ENCODE measurements around the gene INTS3.
A peak's percentile ranks its signal among the peaks of the same experiment; 100 is the strongest.

Gene INTS3

DNA sequence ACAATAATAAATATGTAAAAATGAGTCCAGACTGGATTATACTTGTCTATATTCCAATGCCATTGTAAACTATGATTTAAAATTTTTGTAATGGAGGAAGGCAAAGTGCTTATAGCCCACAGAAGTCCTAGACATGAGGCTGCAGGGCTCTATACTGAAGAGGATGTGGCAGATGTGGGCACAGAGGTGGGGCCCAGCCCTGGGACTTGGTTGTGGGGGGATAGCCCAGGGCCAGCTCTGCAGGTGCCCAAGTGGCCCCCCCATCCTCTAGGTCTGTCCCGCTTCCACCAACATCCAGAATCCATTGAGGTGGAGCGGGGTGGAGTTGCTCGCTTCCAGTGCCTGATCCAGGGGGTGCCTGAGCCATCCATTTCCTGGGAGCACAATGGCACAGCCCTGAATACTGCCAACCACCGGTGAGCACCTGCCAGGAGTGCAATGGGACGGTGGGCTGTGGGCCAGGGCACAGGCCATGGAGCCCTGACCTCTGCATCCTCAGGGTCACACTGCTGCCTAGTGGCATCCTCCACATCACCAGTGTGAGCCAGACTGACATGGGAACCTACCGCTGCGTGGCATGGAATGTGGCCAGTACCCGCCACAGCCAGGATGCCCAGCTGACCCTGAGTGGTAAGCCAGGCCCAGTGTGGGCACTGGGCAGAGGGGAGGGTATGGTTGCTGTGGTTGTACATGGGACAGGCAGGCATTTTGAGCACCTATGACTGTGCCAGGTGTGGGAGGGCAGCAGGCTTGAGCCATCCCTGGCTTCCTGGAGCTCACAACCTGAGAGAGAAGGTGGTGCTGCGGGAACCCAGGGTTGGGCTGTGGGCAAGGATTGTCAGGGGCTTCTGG lies 68.3 kb downstream of the INTS3 start:
- H3K27ac ChIP-seq (ENCODE audit: insufficient read depth, low read length, poor library complexity, severe bottlenecking): no peak overlapping the region
- H3K4me1 ChIP-seq (ENCODE audit: control insufficient read depth, insufficient read depth, low read length, poor library complexity, severe bottlenecking): no peaks in the 10 kb centered on the region
- no peak for DNase-seq

DNA sequence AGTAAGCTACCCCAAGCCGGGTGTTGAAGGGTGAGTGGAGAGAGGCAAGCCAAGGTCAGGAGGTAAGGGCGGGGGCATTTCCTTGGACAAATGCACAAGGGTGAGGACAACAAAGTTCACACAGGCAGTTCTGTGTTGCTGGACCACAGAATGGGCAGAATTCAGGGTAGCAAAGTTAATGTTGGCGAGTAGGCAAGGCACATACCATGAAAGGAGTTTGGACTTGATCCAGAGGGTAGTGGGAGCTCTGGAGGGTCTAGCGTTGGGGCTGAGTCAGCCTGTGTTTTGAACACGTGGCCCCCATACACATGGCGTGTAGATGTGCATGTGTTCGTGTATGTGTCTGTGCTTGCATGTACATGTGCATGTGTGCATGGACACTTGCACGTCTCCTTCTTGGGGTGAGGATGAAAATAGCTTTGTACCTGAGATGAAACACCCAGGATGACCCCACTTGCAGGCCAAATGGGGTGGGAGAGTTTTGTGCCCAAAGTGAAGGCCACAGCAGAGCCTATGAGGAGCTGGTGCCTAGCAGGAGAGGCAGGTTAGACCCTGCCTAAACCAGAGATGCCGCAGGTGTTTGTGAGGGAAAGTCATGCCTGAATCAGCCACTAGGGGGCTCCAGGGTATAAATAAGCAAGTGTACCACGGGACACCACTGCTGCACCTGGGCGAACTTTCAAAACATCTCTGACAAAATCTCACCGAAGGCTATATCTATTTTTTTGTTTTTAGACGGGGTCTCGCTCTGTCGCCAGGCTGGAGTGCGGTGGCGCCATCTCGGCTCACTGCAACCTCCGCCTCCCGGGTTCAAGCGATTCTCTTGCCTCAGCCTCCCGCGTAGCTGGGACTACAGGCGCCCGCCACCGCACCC lies 69.2 kb downstream of the INTS3 start:
- no peak overlapping the region for H3K4me3 ChIP-seq (ENCODE audit: insufficient read depth, low read depth, low read length, poor library complexity, severe bottlenecking)
- DNase-seq: peak; percentile 59 to 76 (median 62)
- no peaks in the 10 kb centered on the region for H3K36me3 ChIP-seq (ENCODE audit: control insufficient read depth, insufficient read depth, low read length)
- H3K4me1 ChIP-seq (ENCODE audit: control insufficient read depth, insufficient read depth, low read length, poor library complexity, severe bottlenecking): no peaks in the 10 kb centered on the region
- no peaks in the 10 kb centered on the region for H3K9me3 ChIP-seq (ENCODE audit: control insufficient read depth, low read length)
- H3K27me3 ChIP-seq (replicated peaks; ENCODE audit: control insufficient read depth, insufficient read depth, low read length, poor library complexity, severe bottlenecking): no peaks in the 10 kb centered on the region
- no peak overlapping the region for H3K27ac ChIP-seq (ENCODE audit: insufficient read depth, low read length, poor library complexity, severe bottlenecking)

More for the DNA sequence above, 68.3 kb downstream of the INTS3 start:
- Histone ChIP-seq H3K36me3 (ENCODE audit: control insufficient read depth, insufficient read depth, low read length) (no peaks in the 10 kb centered on the region), H3K4me3 (ENCODE audit: insufficient read depth, low read depth, low read length, poor library complexity, severe bottlenecking) (no peak overlapping the region), H3K9me3 (ENCODE audit: control insufficient read depth, low read length) (no peaks in the 10 kb centered on the region), H3K27me3 (replicated peaks; ENCODE audit: control insufficient read depth, insufficient read depth, low read length, poor library complexity, severe bottlenecking) (no peaks in the 10 kb centered on the region)

DNA sequence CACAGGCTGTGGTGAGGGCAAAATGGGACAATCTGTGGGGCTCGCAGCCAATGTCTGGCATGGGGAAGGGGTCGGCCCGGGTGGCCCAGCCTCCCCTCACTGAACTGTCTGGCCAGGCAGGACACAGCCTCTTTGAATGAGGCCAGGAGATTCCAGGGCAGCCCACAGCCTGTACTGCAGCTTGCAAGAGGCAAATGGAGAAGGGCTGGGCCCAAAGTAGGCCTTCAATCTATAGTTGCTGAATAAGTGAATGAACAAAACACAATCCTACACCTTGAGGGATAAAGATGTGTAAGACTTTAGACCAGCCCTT lies 70.6 kb downstream of the INTS3 start:
- H3K27ac ChIP-seq (ENCODE audit: insufficient read depth, low read length, poor library complexity, severe bottlenecking): no peak overlapping the region
- H3K4me3 ChIP-seq (ENCODE audit: insufficient read depth, low read depth, low read length, poor library complexity, severe bottlenecking): no peak overlapping the region
- H3K36me3 ChIP-seq (ENCODE audit: control insufficient read depth, insufficient read depth, low read length): no peaks in the 10 kb centered on the region
- no peaks in the 10 kb centered on the region for H3K27me3 ChIP-seq (replicated peaks; ENCODE audit: control insufficient read depth, insufficient read depth, low read length, poor library complexity, severe bottlenecking)
- H3K9me3 ChIP-seq (ENCODE audit: control insufficient read depth, low read length): no peaks in the 10 kb centered on the region
- no peaks in the 10 kb centered on the region for H3K4me1 ChIP-seq (ENCODE audit: control insufficient read depth, insufficient read depth, low read length, poor library complexity, severe bottlenecking)
- DNase-seq: no peak

DNA sequence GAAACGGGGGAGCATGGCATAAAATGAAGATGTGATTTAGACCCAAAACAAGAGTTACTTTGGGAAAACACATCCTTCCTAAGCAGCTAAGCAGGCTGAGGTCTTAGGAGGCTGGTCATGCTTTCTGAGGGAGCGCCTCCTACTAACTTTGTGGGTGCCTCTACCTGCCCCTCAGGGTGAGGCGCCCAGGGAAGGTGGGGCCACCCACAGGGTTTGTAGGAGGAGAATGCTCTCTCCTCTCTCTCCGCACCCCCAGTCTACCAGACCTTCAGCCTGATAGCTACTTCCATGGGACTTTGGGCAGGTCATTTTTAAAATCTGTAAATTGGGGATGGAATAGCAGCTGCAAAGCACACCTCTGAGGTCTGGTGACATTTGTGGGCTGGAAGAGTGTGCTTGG lies 71.2 kb downstream of the INTS3 start:
- H3K9me3 ChIP-seq (ENCODE audit: control insufficient read depth, low read length): no peaks in the 10 kb centered on the region
- H3K4me1 ChIP-seq (ENCODE audit: control insufficient read depth, insufficient read depth, low read length, poor library complexity, severe bottlenecking): no peaks in the 10 kb centered on the region
- H3K27ac ChIP-seq (ENCODE audit: insufficient read depth, low read length, poor library complexity, severe bottlenecking): no peak overlapping the region
- H3K27me3 ChIP-seq (replicated peaks; ENCODE audit: control insufficient read depth, insufficient read depth, low read length, poor library complexity, severe bottlenecking): no peaks in the 10 kb centered on the region
- no peak overlapping the region for H3K4me3 ChIP-seq (ENCODE audit: insufficient read depth, low read depth, low read length, poor library complexity, severe bottlenecking)
- no peaks in the 10 kb centered on the region for H3K36me3 ChIP-seq (ENCODE audit: control insufficient read depth, insufficient read depth, low read length)
- no peak for DNase-seq

DNA sequence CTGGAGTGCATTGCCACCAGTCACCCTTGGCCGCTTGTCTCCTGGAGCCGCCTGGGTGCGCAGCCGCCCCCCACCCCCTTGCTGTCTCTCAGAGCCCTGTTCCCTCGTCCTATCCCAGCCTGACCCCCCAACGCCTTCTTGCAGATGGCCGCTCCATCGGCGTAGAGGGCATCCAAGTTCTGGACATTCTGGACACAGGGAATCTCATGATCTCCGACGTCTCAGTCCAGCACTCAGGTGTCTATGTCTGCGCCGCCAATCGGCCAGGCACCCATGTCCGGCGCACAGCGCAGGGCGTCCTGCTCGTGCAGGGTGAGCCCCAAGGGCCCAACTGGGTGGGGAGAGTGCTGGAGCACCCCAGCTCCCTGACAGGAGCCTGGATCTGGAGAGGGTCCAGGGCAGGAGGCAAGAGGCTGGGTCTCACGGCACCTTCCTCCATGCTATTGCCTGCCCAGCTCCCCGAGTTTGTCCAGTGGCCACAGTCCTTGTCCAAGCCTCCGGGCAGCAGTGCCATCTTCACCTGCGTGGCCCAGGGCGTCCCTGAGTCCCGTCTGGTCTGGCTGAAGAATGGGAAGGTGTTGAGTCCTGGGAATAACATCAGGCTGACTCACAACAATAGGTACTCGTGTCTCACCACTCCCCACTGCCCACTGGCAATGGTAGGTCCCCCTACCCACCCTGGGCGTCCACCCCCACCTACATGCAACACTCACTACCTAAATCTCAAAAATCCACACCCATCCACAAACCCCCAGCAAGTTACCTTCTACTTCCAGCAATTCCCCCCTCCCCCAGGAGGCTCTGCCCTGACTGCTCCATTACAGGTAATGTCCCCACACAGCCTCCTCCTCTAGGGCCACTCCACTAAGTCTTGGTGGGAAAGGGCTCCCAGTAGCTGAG lies 72.0 kb downstream of the INTS3 start:
- no peak overlapping the region for H3K27ac ChIP-seq (ENCODE audit: insufficient read depth, low read length, poor library complexity, severe bottlenecking)
- no peaks in the 10 kb centered on the region for H3K36me3 ChIP-seq (ENCODE audit: control insufficient read depth, insufficient read depth, low read length)
- DNase-seq: no peak
- H3K4me3 ChIP-seq (ENCODE audit: insufficient read depth, low read depth, low read length, poor library complexity, severe bottlenecking): no peak overlapping the region
- H3K4me1 ChIP-seq (ENCODE audit: control insufficient read depth, insufficient read depth, low read length, poor library complexity, severe bottlenecking): no peaks in the 10 kb centered on the region
- H3K27me3 ChIP-seq (replicated peaks; ENCODE audit: control insufficient read depth, insufficient read depth, low read length, poor library complexity, severe bottlenecking): no peaks in the 10 kb centered on the region
- no peaks in the 10 kb centered on the region for H3K9me3 ChIP-seq (ENCODE audit: control insufficient read depth, low read length)

DNA sequence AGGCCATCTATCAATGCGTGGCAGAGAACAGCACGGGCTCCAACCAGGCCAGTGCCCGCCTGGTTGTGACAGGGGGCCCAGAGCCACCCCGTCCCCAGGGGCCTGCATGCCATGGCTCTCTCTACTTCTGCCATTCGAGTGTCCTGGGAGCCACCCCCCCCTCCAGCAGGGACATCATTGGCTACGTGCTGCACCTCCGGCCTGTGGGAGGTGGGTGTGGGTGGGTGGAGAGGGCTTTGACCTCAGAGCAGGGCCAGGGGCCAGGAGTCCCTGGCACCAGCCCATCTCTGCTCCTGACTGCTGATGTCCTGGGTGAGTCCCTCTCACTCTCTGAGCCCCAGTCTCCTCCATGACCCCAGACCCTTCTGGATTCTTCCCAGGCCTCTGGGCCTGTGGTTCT lies 72.7 kb downstream of the INTS3 start:
- Histone ChIP-seq H3K27me3 (replicated peaks; ENCODE audit: control insufficient read depth, insufficient read depth, low read length, poor library complexity, severe bottlenecking) (no peaks in the 10 kb centered on the region), H3K4me1 (ENCODE audit: control insufficient read depth, insufficient read depth, low read length, poor library complexity, severe bottlenecking) (peaks cover 5% of the 10 kb centered on the region), H3K27ac (ENCODE audit: insufficient read depth, low read length, poor library complexity, severe bottlenecking) (no peak overlapping the region), H3K9me3 (ENCODE audit: control insufficient read depth, low read length) (no peaks in the 10 kb centered on the region), H3K36me3 (ENCODE audit: control insufficient read depth, insufficient read depth, low read length) (no peaks in the 10 kb centered on the region), H3K4me3 (ENCODE audit: insufficient read depth, low read depth, low read length, poor library complexity, severe bottlenecking) (no peak overlapping the region)
- no peak for DNase-seq

DNA sequence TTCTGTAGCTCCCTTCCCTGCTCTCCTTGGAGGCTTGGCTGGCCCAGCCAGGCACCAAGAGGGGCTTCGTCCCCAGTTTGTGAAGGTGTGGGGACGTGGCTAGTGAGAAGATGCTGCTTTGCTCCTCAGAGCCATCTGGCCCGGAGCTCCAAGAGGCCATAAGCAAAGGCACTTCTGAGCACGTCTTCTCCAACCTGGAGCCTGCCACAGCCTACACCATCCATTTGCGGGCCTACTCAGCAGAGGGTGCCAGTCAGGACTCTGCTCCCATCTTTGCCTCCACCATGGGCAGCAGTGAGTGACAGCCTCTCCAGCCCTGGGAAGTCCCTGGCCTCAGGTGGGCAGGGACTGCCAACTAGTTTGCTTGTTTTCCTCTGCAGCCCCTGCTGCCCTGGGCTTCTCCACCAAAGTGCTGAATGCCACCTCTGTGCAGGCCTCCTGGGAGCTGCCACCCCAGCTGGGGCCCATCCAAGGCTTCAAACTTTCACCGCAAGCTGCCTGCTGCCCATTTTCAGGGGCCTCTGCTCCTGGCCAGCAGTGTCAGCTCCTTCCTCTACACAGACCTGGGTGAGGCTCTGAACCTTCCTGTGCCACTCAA lies 73.3 kb downstream of the INTS3 start:
- Histone ChIP-seq H3K4me1 (ENCODE audit: control insufficient read depth, insufficient read depth, low read length, poor library complexity, severe bottlenecking) (peaks cover 5% of the 10 kb centered on the region), H3K4me3 (ENCODE audit: insufficient read depth, low read depth, low read length, poor library complexity, severe bottlenecking) (no peak overlapping the region), H3K27ac (ENCODE audit: insufficient read depth, low read length, poor library complexity, severe bottlenecking) (no peak overlapping the region), H3K27me3 (replicated peaks; ENCODE audit: control insufficient read depth, insufficient read depth, low read length, poor library complexity, severe bottlenecking) (no peaks in the 10 kb centered on the region), H3K36me3 (ENCODE audit: control insufficient read depth, insufficient read depth, low read length) (no peaks in the 10 kb centered on the region), H3K9me3 (ENCODE audit: control insufficient read depth, low read length) (no peaks in the 10 kb centered on the region)
- DNase-seq: no peak

DNA sequence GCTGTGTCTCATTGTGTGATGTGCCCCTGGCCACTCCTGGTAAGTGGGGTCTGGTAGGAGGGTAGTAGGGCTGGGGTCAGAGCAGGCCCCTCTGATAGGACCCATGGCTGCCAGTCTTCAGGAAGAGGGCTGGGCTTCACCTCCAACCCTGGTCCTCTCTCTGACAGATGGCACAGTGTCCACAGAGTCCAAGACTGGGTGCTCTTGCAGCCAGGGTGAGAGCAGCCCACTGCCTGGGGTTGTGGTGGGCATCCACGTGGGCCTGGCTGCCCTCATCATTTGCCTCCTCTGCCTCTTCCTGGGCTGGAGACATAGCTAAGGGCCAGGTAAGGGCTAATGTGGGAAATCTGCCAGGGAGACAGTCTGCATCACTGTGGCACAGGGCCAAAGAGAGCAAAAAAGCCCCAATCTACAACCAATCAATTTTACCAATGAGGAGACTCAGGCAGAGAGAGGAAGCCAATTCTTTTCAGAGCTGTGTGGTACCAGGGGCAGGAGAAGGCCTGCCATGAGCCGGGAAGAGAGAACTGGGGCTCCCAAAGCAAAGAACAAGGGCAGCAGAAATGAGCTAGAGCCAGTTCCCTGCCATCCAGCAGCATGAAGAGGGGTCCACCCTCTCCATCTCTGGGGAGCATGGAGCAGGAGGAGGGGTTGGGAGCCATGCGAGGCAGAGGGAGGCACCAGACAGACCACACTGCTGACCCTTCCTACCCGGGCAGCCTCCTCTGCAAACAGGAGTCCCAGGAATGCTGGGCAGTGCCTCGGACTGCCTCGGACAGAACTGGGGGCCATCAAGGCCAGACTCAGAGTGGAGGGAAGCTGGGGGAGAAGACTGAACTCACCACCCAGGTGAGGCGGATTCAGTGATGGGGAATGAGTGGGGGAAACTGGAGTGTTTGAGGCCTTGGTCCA lies 74.2 kb downstream of the INTS3 start:
- Histone ChIP-seq H3K27me3 (replicated peaks; ENCODE audit: control insufficient read depth, insufficient read depth, low read length, poor library complexity, severe bottlenecking) (no peaks in the 10 kb centered on the region), H3K27ac (ENCODE audit: insufficient read depth, low read length, poor library complexity, severe bottlenecking) (no peak overlapping the region), H3K36me3 (ENCODE audit: control insufficient read depth, insufficient read depth, low read length) (no peaks in the 10 kb centered on the region), H3K4me3 (ENCODE audit: insufficient read depth, low read depth, low read length, poor library complexity, severe bottlenecking) (no peak overlapping the region), H3K9me3 (ENCODE audit: control insufficient read depth, low read length) (no peaks in the 10 kb centered on the region), H3K4me1 (ENCODE audit: control insufficient read depth, insufficient read depth, low read length, poor library complexity, severe bottlenecking) (peaks cover 5% of the 10 kb centered on the region)
- no peak for DNase-seq
